MM.1S (cell line): ENCODE measurements around the gene KCNS3.

Source experiments
- DNase-seq: peaks from one replicate; pipeline ENCODE4 v3.0.0-alpha.2; 2015
- H2AFZ ChIP-seq: fragments of 300-600 bp; sonication (generic); 2 replicates; pipeline ENCODE4 v1.6.0; 2016; ENCODE audit warnings: antibody characterized with exemption, low read length
- H3F3A ChIP-seq: fragments of 300-600 bp; sonication (generic); 2 replicates; pipeline ENCODE4 v1.6.1; 2016; ENCODE audit warnings: mild to moderate bottlenecking, antibody characterized with exemption, low read length, moderate library complexity, mixed read lengths; ENCODE audit not compliant: insufficient read depth
- H3K27ac ChIP-seq: fragments of 300-600 bp; sonication (generic); 2 replicates; pipeline ENCODE4 v1.5.1; 2016; ENCODE audit warnings: mild to moderate bottlenecking, low read length
- H3K27me3 ChIP-seq: fragments of 300-600 bp; sonication (generic); replicated peaks from 2 replicates; pipeline ENCODE4 v1.6.0; 2016; ENCODE audit warnings: low read length; ENCODE audit not compliant: insufficient read depth
- H3K36me3 ChIP-seq: fragments of 300-600 bp; sonication (generic); replicated peaks from 2 replicates; pipeline ENCODE4 v1.6.1; 2016; ENCODE audit warnings: mild to moderate bottlenecking, low read length, mixed read lengths; ENCODE audit not compliant: insufficient read depth
- H3K4me1 ChIP-seq: fragments of 300-600 bp; sonication (generic); 2 replicates; pipeline ENCODE4 v1.6.1; 2016; ENCODE audit warnings: low read length, mixed read lengths
- H3K4me2 ChIP-seq: fragments of 300-600 bp; sonication (generic); 2 replicates; pipeline ENCODE4 v1.6.0; 2016; ENCODE audit warnings: low read depth, low read length
- H3K4me3 ChIP-seq: fragments of 300-600 bp; sonication (generic); 2 replicates; pipeline ENCODE4 v1.5.1; 2016; ENCODE audit warnings: low read length, mixed read lengths
- H3K79me2 ChIP-seq: fragments of 300-600 bp; sonication (generic); 2 replicates; pipeline ENCODE4 v1.6.1; 2016; ENCODE audit warnings: mixed run types, low read length, mixed read lengths
- H3K9ac ChIP-seq: fragments of 300-600 bp; sonication (generic); 2 replicates; pipeline ENCODE4 v1.6.1; 2016; ENCODE audit warnings: low read length, mixed read lengths
- H3K9me2 ChIP-seq: fragments of 300-600 bp; sonication (generic); replicated peaks from 2 replicates; pipeline ENCODE4 v1.6.1; 2016; ENCODE audit warnings: mild to moderate bottlenecking, low read length, mixed read lengths; ENCODE audit not compliant: insufficient read depth
- H3K9me3 ChIP-seq: fragments of 300-600 bp; sonication (generic); replicated peaks from 2 replicates; pipeline ENCODE4 v1.6.1; 2016; ENCODE audit warnings: mild to moderate bottlenecking, low read length, mixed read lengths; ENCODE audit not compliant: insufficient read depth
- H4K20me1 ChIP-seq: fragments of 300-600 bp; sonication (generic); 2 replicates; pipeline ENCODE4 v1.6.1; 2016; ENCODE audit warnings: mild to moderate bottlenecking, low read length, moderate library complexity, mixed read lengths; ENCODE audit not compliant: insufficient read depth
- CTCF ChIP-seq: fragments of 300-600 bp; sonication (generic); IDR thresholded peaks from 2 replicates; pipeline ENCODE4 v1.5.1; 2016; ENCODE audit warnings: antibody characterized with exemption, low read length, mixed read lengths
- EZH2 ChIP-seq: fragments of 300-600 bp; sonication (generic); optimal IDR thresholded peaks from 2 replicates; pipeline ENCODE3; 2017; ENCODE audit warnings: low read depth, mild to moderate bottlenecking, antibody characterized with exemption, low read length, mixed read lengths
- EZH2phosphoT487 ChIP-seq: fragments of 300-600 bp; sonication (generic); IDR thresholded peaks from 2 replicates; pipeline ENCODE4 v1.6.1; 2018; ENCODE audit warnings: antibody characterized with exemption, low read length

Gene KCNS3

GRCh38 chr2:17878281-17879136 is at the start of gene KCNS3:
Gene KCNS3, plus strand, starts transcription at chr2:17878667. Its CDS starts 52,342 bp downstream, at chr2:17931009.
- no peaks in the 10 kb centered on the region for H4K20me1 ChIP-seq
- peaks cover 4% of the 10 kb centered on the region for H3F3A ChIP-seq
- TF ChIP-seq EZH2, result no peak
- TF ChIP-seq EZH2phosphoT487, result no peak
- no peak for TF ChIP-seq CTCF
- peak within 1 kb of the TSS; percentile 98 for H2AFZ ChIP-seq
- peak within 1 kb of the TSS; percentile 34; the same call in 1 of the 2 replicates for H3K9ac ChIP-seq
- no peaks in the 10 kb centered on the region for H3K9me3 ChIP-seq
- H3K4me2 ChIP-seq, result peak within 1 kb of the TSS; percentile 83
- H3K9me2 ChIP-seq, result no peaks in the 10 kb centered on the region
- DNase-seq, result peak; percentile 64
- H3K4me3 ChIP-seq, result peak within 1 kb of the TSS; percentile 89
- H3K27me3 ChIP-seq, result peaks cover 12% of the 10 kb centered on the region
- no peaks in the 10 kb centered on the region for H3K36me3 ChIP-seq
- peak within 1 kb of the TSS; percentile 36; the same call in 1 of the 2 replicates for H3K27ac ChIP-seq
- H3K4me1 ChIP-seq, result peaks cover 5% of the 10 kb centered on the region; the same call in 1 of the 2 replicates
- H3K79me2 ChIP-seq, result peaks cover 8% of the 10 kb centered on the region; the same call in 1 of the 2 replicates

- H4K20me1 ChIP-seq, result no peaks in the 10 kb centered on the region
- no peaks in the 10 kb centered on the region for H3K36me3 ChIP-seq
- no peak overlapping the region for H3K9ac ChIP-seq
- H3F3A ChIP-seq, result no peaks in the 10 kb centered on the region
- DNase-seq, result peak; percentile 37
- H3K9me2 ChIP-seq, result no peaks in the 10 kb centered on the region
- no peaks in the 10 kb centered on the region for H3K4me1 ChIP-seq
- no peaks in the 10 kb centered on the region for H3K9me3 ChIP-seq
- peak overlapping the region; percentile 71 for H3K4me2 ChIP-seq
- H3K79me2 ChIP-seq, result no peaks in the 10 kb centered on the region
- peak overlapping the region; percentile 65 for H2AFZ ChIP-seq
- H3K27me3 ChIP-seq, result no peaks in the 10 kb centered on the region
- peak overlapping the region; percentile 33; the same call in 1 of the 2 replicates for H3K4me3 ChIP-seq
- H3K27ac ChIP-seq, result no peak overlapping the region
- no peak for TF ChIP-seq EZH2
- TF ChIP-seq CTCF, result peak; percentile 85
- TF ChIP-seq EZH2phosphoT487, result no peak
Measured at GRCh38 chr2:17830053-17831034, 48.1 kb upstream of the KCNS3 start.

- no peaks in the 10 kb centered on the region for H3K79me2 ChIP-seq
- no peaks in the 10 kb centered on the region for H3K9me3 ChIP-seq
- TF ChIP-seq EZH2 (no peak), EZH2phosphoT487 (no peak), CTCF (no peak)
- H3F3A ChIP-seq, result no peaks in the 10 kb centered on the region
- no peak overlapping the region for H3K4me3 ChIP-seq
- no peaks in the 10 kb centered on the region for H3K27me3 ChIP-seq
- no peaks in the 10 kb centered on the region for H4K20me1 ChIP-seq
- no peak overlapping the region for H2AFZ ChIP-seq
- no peaks in the 10 kb centered on the region for H3K36me3 ChIP-seq
- DNase-seq, result no peak
- no peak overlapping the region for H3K9ac ChIP-seq
- H3K4me1 ChIP-seq, result 0 out of 2 replicates have a peak, but pooled peaks cover 3% of the 10 kb centered on the region
- H3K9me2 ChIP-seq, result no peaks in the 10 kb centered on the region
- no peak overlapping the region for H3K27ac ChIP-seq
- no peak overlapping the region for H3K4me2 ChIP-seq
Measured at GRCh38 chr2:17835516-17835915, 43.0 kb upstream of the KCNS3 start.
